WTC11 (cell line): ENCODE measurements around the gene DNAH1. TPM values are rescaled to one million over a fixed set of nuclear protein-coding genes. Genes with fewer than 3 reads are reported as not detected.

Experiments
- ATAC-seq: fragments of 200-7000 bp; cut with Tn5 transposase; 2 replicates; pipeline ENCODE4 v1.10.0; 2021; ENCODE audit warnings: mild to moderate bottlenecking, moderate library complexity
- CTCF ChIA-PET: fragments of 300-600 bp; sonication (Branson Sonifier 250); formaldehyde crosslinking; loops from one replicate; lab custom pipeline; 2021; ENCODE audit warnings: antibody characterized with exemption; lab: Charles Lee
- POLR2A ChIA-PET: fragments of 350-600 bp; sonication (Branson Sonifier 250); formaldehyde crosslinking; loops from one replicate; lab custom pipeline; 2021; ENCODE audit warnings: antibody characterized with exemption; lab: Charles Lee
- DNase-seq: peaks from one replicate; pipeline ENCODE4 v3.0.0; 2021; ENCODE audit warnings: low spot score
- H3K27ac Mint-ChIP-seq: 2 replicates; pipeline ENCODE4 v1.8.0; 2021; ENCODE audit warnings: mixed read lengths
- H3K27me3 Mint-ChIP-seq: 2 replicates; pipeline ENCODE4 v1.8.0; 2021; ENCODE audit warnings: low read depth, mild to moderate bottlenecking, moderate library complexity, mixed read lengths
- H3K36me3 Mint-ChIP-seq: 2 replicates; pipeline ENCODE4 v1.8.0; 2021; ENCODE audit warnings: mixed read lengths
- H3K4me1 Mint-ChIP-seq: 2 replicates; pipeline ENCODE4 v1.8.0; 2022; ENCODE audit warnings: mixed read lengths
- H3K4me3 Mint-ChIP-seq: 2 replicates; pipeline ENCODE4 v1.8.0; 2021; ENCODE audit warnings: mild to moderate bottlenecking, moderate library complexity, mixed read lengths
- H3K9me3 Mint-ChIP-seq: 2 replicates; pipeline ENCODE4 v1.8.0; 2021; ENCODE audit warnings: mixed read lengths
- ERG ChIP-seq: fragments of 250-450 bp; sonication (Bioruptor Pico); IDR thresholded peaks from 2 replicates; pipeline ENCODE4 v1.8.0; 2021; ENCODE audit warnings: mild to moderate bottlenecking
- GTF2I ChIP-seq: fragments of 250-450 bp; sonication (Bioruptor Pico); conservative IDR thresholded peaks from 2 replicates; pipeline ENCODE4 v1.4.0; 2021; ENCODE audit warnings: mild to moderate bottlenecking
- MAX ChIP-seq: sonication (generic); formaldehyde crosslinking; IDR thresholded peaks from 2 replicates; pipeline ENCODE4 v1.8.0; 2022; ENCODE audit warnings: mild to moderate bottlenecking, missing genetic modification reagents
- MXD4 ChIP-seq: fragments of 250-450 bp; sonication (Bioruptor Pico); IDR thresholded peaks from 2 replicates; pipeline ENCODE4 v1.8.0; 2021; ENCODE audit warnings: mild to moderate bottlenecking, moderate library complexity, borderline replicate concordance
- NFE2L1 ChIP-seq: sonication (generic); formaldehyde crosslinking; IDR thresholded peaks from 2 replicates; pipeline ENCODE4 v1.8.1; 2023; ENCODE audit warnings: missing genetic modification reagents
- NR2C2 ChIP-seq: sonication (generic); formaldehyde crosslinking; IDR thresholded peaks from 2 replicates; pipeline ENCODE4 v1.8.0; 2022; ENCODE audit warnings: mild to moderate bottlenecking, missing genetic modification reagents
- NR3C1 ChIP-seq: sonication (generic); formaldehyde crosslinking; conservative IDR thresholded peaks from 2 replicates; pipeline ENCODE4 v1.8.1; 2023; ENCODE audit warnings: low read depth, mild to moderate bottlenecking, missing genetic modification reagents
- OVOL2 ChIP-seq: fragments of 250-450 bp; sonication (Bioruptor Pico); IDR thresholded peaks from 2 replicates; pipeline ENCODE4 v1.9.0; 2021; ENCODE audit warnings: mild to moderate bottlenecking, borderline replicate concordance
- PRRX2 ChIP-seq: fragments of 250-450 bp; sonication (Bioruptor Pico); IDR thresholded peaks from 2 replicates; pipeline ENCODE4 v1.8.0; 2021; ENCODE audit warnings: mild to moderate bottlenecking
- SMAD3 ChIP-seq: sonication (generic); formaldehyde crosslinking; IDR thresholded peaks from 2 replicates; pipeline ENCODE4 v1.8.0; 2022; ENCODE audit warnings: missing genetic modification reagents, mild to moderate bottlenecking, borderline replicate concordance
- STAT6 ChIP-seq: sonication (generic); formaldehyde crosslinking; conservative IDR thresholded peaks from 2 replicates; pipeline ENCODE4 v1.8.1; 2023; ENCODE audit warnings: mild to moderate bottlenecking, low read depth, missing genetic modification reagents, moderate library complexity
- TEAD4 ChIP-seq: sonication (generic); formaldehyde crosslinking; IDR thresholded peaks from 2 replicates; pipeline ENCODE4 v1.8.0; 2022; ENCODE audit warnings: mild to moderate bottlenecking, missing genetic modification reagents
- TP53 ChIP-seq: sonication (generic); formaldehyde crosslinking; IDR thresholded peaks from 2 replicates; pipeline ENCODE4 v1.8.1; 2023; ENCODE audit warnings: mild to moderate bottlenecking, missing genetic modification reagents
- ZBTB43 ChIP-seq: sonication (generic); formaldehyde crosslinking; IDR thresholded peaks from 2 replicates; pipeline ENCODE4 v1.8.1; 2023; ENCODE audit warnings: mild to moderate bottlenecking, missing genetic modification reagents
- ZNF121 ChIP-seq: sonication (generic); formaldehyde crosslinking; IDR thresholded peaks from 2 replicates; pipeline ENCODE4 v1.8.0; 2023; ENCODE audit warnings: missing genetic modification reagents
- ZNF138 ChIP-seq: sonication (generic); formaldehyde crosslinking; conservative IDR thresholded peaks from 2 replicates; pipeline ENCODE4 v1.8.1; 2022; ENCODE audit warnings: mild to moderate bottlenecking, moderate library complexity, missing genetic modification reagents
- ZNF219 ChIP-seq: sonication (generic); formaldehyde crosslinking; IDR thresholded peaks from 2 replicates; pipeline ENCODE4 v1.8.0; 2023; ENCODE audit warnings: missing genetic modification reagents, mild to moderate bottlenecking, borderline replicate concordance
- ZNF396 ChIP-seq: fragments of 250-450 bp; sonication (Bioruptor Pico); IDR thresholded peaks from 2 replicates; pipeline ENCODE4 v1.8.0; 2021; ENCODE audit warnings: mild to moderate bottlenecking, moderate library complexity, borderline replicate concordance
- ZNF512 ChIP-seq: sonication (generic); formaldehyde crosslinking; IDR thresholded peaks from 2 replicates; pipeline ENCODE4 v1.8.1; 2022; ENCODE audit warnings: missing genetic modification reagents, borderline replicate concordance
- total RNA-seq: library from RNA; stranded (reverse); gene quantifications from 3 replicates; pipeline ENCODE4 v1.2.3, GENCODE V29; 2021

Gene DNAH1
- total RNA-seq, 1 experiment from 2014 or later: 1.5 TPM

- ChIA-PET POLR2A (interaction anchor here (0.6 kb wide), 1 partner anchor 36 kb away, joined by 3 read pairs; the partner anchor contains the start of gene GLYCTK), CTCF (interaction anchor here (0.6 to 1.0 kb wide), 4 partner anchors 16 to 62 kb away, joined by 3 to 4 read pairs (median 4); partner anchors contain the start of gene WDR82)
- no peak for ATAC-seq
These were observed 7.6 kb downstream of the DNAH1 start for GRCh38 chr3:52323526-52324295.

GRCh38 chr3:52324676-52325075 lies 8.6 kb downstream of the DNAH1 start:
- H3K4me3 Mint-ChIP-seq: no peak overlapping the region
- DNase-seq (no peak), ATAC-seq (no peak)
- H3K36me3 Mint-ChIP-seq: no peaks in the 10 kb centered on the region
- POLR2A ChIA-PET: no interaction called here
- H3K27ac Mint-ChIP-seq: no peak overlapping the region
- no peaks in the 10 kb centered on the region for H3K9me3 Mint-ChIP-seq
- TF ChIP-seq OVOL2 (CRISPR knock-in tag): no peak
- TF ChIP-seq ERG (CRISPR knock-in tag): no peak
- no peak for TF ChIP-seq NR2C2 (CRISPR knock-in tag)
- no peak for TF ChIP-seq ZBTB43
- no peak for TF ChIP-seq MXD4
- TF ChIP-seq PRRX2 (CRISPR knock-in tag): no peak
- TF ChIP-seq GTF2I (CRISPR knock-in tag): no peak
- CTCF ChIA-PET: no interaction called here
- peaks cover 2% of the 10 kb centered on the region for H3K27me3 Mint-ChIP-seq
- H3K4me1 Mint-ChIP-seq: no peaks in the 10 kb centered on the region

More at GRCh38 chr3:52323526-52324295, 7.6 kb downstream of the DNAH1 start:
- no peak for DNase-seq
- Mint-ChIP-seq H3K36me3 (no peaks in the 10 kb centered on the region), H3K4me1 (no peaks in the 10 kb centered on the region), H3K27ac (no peak overlapping the region), H3K4me3 (no peak overlapping the region), H3K9me3 (no peaks in the 10 kb centered on the region), H3K27me3 (peaks cover 10% of the 10 kb centered on the region)
- TF ChIP-seq MAX (CRISPR knock-in tag): no peak
- no peak for TF ChIP-seq TEAD4
- TF ChIP-seq ZNF121 (CRISPR knock-in tag): no peak
- no peak for TF ChIP-seq TP53 (CRISPR knock-in tag)
- TF ChIP-seq ZNF138: no peak
- no peak for TF ChIP-seq STAT6 (CRISPR knock-in tag)
- TF ChIP-seq NR3C1 (CRISPR knock-in tag): no peak
- no peak for TF ChIP-seq ZNF219 (CRISPR knock-in tag)
- no peak for TF ChIP-seq ZNF512
- TF ChIP-seq ZNF396: no peak
- TF ChIP-seq NR2C2 (CRISPR knock-in tag): no peak
- TF ChIP-seq SMAD3 (CRISPR knock-in tag): no peak
- no peak for TF ChIP-seq NFE2L1 (CRISPR knock-in tag)
